Caco-2 (cell line): ENCODE results near the gene PPARA. TPM values are rescaled to one million over a fixed set of nuclear protein-coding genes. Genes with fewer than 3 reads are reported as not detected.

Experiments used
- BruUV-seq: library from RNA; stranded (reverse); fragments of 400-500 nt; replicated peaks from 2 replicates; lab custom pipeline; 2021; lab: Mats Ljungman, UMichigan
- CTCF ChIA-PET: fragments of 300-600 bp; sonication (Branson Sonifier 250); formaldehyde crosslinking; loops from one replicate; lab custom pipeline; 2022; ENCODE audit warnings: antibody characterized with exemption; lab: Charles Lee
- POLR2A ChIA-PET: fragments of 300-600 bp; sonication (Branson Sonifier 250); formaldehyde crosslinking; loops from one replicate; lab custom pipeline; 2022; ENCODE audit warnings: antibody characterized with exemption; lab: Charles Lee
- DNase-seq, 2 experiments: peaks; one replicate each; pipeline versions ENCODE4 v3.0.0 to v3.0.0-alpha.2; 2020 to 2022
- H3K27me3 ChIP-seq: replicated peaks from 2 replicates; pipeline ENCODE4 v1.6.0; 2011; ENCODE audit warnings: low read length; ENCODE audit not compliant: control insufficient read depth, insufficient read depth
- H3K36me3 ChIP-seq: 2 replicates; pipeline ENCODE4 v1.5.1; 2011; ENCODE audit warnings: low read length; ENCODE audit not compliant: control insufficient read depth, insufficient read depth
- H3K4me1 ChIP-seq: fragments of 250-450 bp; sonication (Bioruptor Pico); 2 replicates; pipeline ENCODE4 v1.5.1; 2020; ENCODE audit warnings: mild to moderate bottlenecking
- H3K4me3 ChIP-seq: 2 replicates; pipeline ENCODE4 v1.5.1; 2011; ENCODE audit warnings: low read depth, mild to moderate bottlenecking, control low read depth, low read length
- H3K9me3 ChIP-seq: fragments of 250-450 bp; sonication (Bioruptor Pico); 2 replicates; pipeline ENCODE4 v1.5.1; 2020; ENCODE audit warnings: mild to moderate bottlenecking, moderate library complexity
- H3K27ac Mint-ChIP-seq: one replicate; pipeline ENCODE4 v1.8.0; 2022; ENCODE audit warnings: mixed read lengths; ENCODE audit not compliant: unreplicated experiment
- H3K27me3 Mint-ChIP-seq: one replicate; pipeline ENCODE4 v1.8.0; 2022; ENCODE audit warnings: mixed read lengths; ENCODE audit not compliant: insufficient read depth, unreplicated experiment
- H3K36me3 Mint-ChIP-seq: one replicate; pipeline ENCODE4 v1.8.0; 2022; ENCODE audit warnings: mild to moderate bottlenecking, mixed read lengths; ENCODE audit not compliant: insufficient read depth, unreplicated experiment
- H3K4me1 Mint-ChIP-seq: one replicate; pipeline ENCODE4 v1.8.0; 2022; ENCODE audit warnings: low read depth, mixed read lengths; ENCODE audit not compliant: unreplicated experiment
- H3K4me3 Mint-ChIP-seq: one replicate; pipeline ENCODE4 v1.8.0; 2022; ENCODE audit warnings: mild to moderate bottlenecking, moderate library complexity, mixed read lengths; ENCODE audit not compliant: unreplicated experiment
- H3K9me3 Mint-ChIP-seq: one replicate; pipeline ENCODE4 v1.8.0; 2022; ENCODE audit warnings: mixed read lengths; ENCODE audit not compliant: unreplicated experiment
- CTCF ChIP-seq, 2 experiments: fragments of 200-600 bp in 1 of 2; IDR thresholded peaks; 1 replicate in 1 of 2; 2 replicates in 1 of 2; pipeline versions ENCODE4 v1.5.1 to v1.8.0; 2011 to 2022; ENCODE audit warnings: antibody characterized with exemption in 1 of 2, control low read depth in 1 of 2, inconsistent platforms in 1 of 2, low read depth in 1 of 2, low read length in 1 of 2, mild to moderate bottlenecking in 1 of 2, moderate library complexity in 1 of 2; ENCODE audit not compliant: insufficient read depth in 1 of 2, severe bottlenecking in 1 of 2, unreplicated experiment in 1 of 2
- intact Hi-C: fragments of 100-400 bp; cut with micrococcal nuclease; formaldehyde crosslinking; loops from one replicate; pipeline ENCODE4 v1.10.0; 2022; ENCODE audit not compliant: unreplicated experiment
- total RNA-seq: library from RNA; stranded (reverse); gene quantifications from 2 replicates; pipeline ENCODE4 v1.2.3, GENCODE V29; 2022

Gene PPARA
- total RNA-seq, 1 experiment from 2014 or later, result 13.4 TPM

- ChIA-PET POLR2A (no interaction called here), CTCF (no interaction called here)
- no peaks in the 10 kb centered on the region for H3K9me3 ChIP-seq
- DNase-seq, result no peak
- H3K4me3 ChIP-seq, result no peak overlapping the region
- TSS peak; percentile 30 for BruUV-seq
- Mint-ChIP-seq H3K9me3 (no peaks in the 10 kb centered on the region), H3K27ac (no peak overlapping the region), H3K4me3 (no peak overlapping the region), H3K27me3 (no peaks in the 10 kb centered on the region), H3K4me1 (no peaks in the 10 kb centered on the region), H3K36me3 (peaks cover 23% of the 10 kb centered on the region)
- H3K36me3 ChIP-seq, result no peaks in the 10 kb centered on the region
- no peak for TF ChIP-seq CTCF (IDR thresholded peaks at IDR 0.05; ENCODE audit: insufficient read depth in 1 of 2, low read depth in 1 of 2, low read length in 1 of 2, severe bottlenecking in 1 of 2, unreplicated experiment in 1 of 2)
- H3K4me1 ChIP-seq, result peaks cover 5% of the 10 kb centered on the region; the same call in 1 of the 2 replicates
- H3K27me3 ChIP-seq, result no peaks in the 10 kb centered on the region
- intact Hi-C loops, result no loop called here
These were observed 3.6 kb downstream of the PPARA start for GRCh38 chr22:46153930-46154329.

- H3K27me3 Mint-ChIP-seq, result no peaks in the 10 kb centered on the region
- H3K36me3 Mint-ChIP-seq, result peaks cover 14% of the 10 kb centered on the region
- no TSS peak for BruUV-seq
- intact Hi-C loops, result no loop called here
- Histone ChIP-seq H3K4me3 (no peak overlapping the region), H3K27me3 (no peaks in the 10 kb centered on the region), H3K9me3 (no peaks in the 10 kb centered on the region), H3K4me1 (0 out of 2 replicates have a peak, but pooled peaks cover 3% of the 10 kb centered on the region), H3K36me3 (no peaks in the 10 kb centered on the region; the same call in 1 of the 2 replicates)
- no peaks in the 10 kb centered on the region for H3K4me1 Mint-ChIP-seq
- ChIA-PET POLR2A (no interaction called here), CTCF (no interaction called here)
- no peak for TF ChIP-seq CTCF (IDR thresholded peaks at IDR 0.05; ENCODE audit: insufficient read depth in 1 of 2, low read depth in 1 of 2, low read length in 1 of 2, severe bottlenecking in 1 of 2, unreplicated experiment in 1 of 2)
- H3K9me3 Mint-ChIP-seq, result no peaks in the 10 kb centered on the region
- H3K4me3 Mint-ChIP-seq, result no peak overlapping the region
- no peak overlapping the region for H3K27ac Mint-ChIP-seq
- no peak for DNase-seq
These were observed 5.7 kb downstream of the PPARA start for GRCh38 chr22:46156031-46156430.

GRCh38 chr22:46158283-46158682 lies 8.0 kb downstream of the PPARA start:
- POLR2A ChIA-PET, result no interaction called here
- Mint-ChIP-seq H3K27ac (no peak overlapping the region), H3K4me3 (no peak overlapping the region), H3K9me3 (no peaks in the 10 kb centered on the region), H3K4me1 (no peaks in the 10 kb centered on the region), H3K27me3 (no peaks in the 10 kb centered on the region), H3K36me3 (peaks cover 6% of the 10 kb centered on the region)
- Histone ChIP-seq H3K36me3 (no peaks in the 10 kb centered on the region; the same call in 1 of the 2 replicates), H3K9me3 (no peaks in the 10 kb centered on the region), H3K27me3 (no peaks in the 10 kb centered on the region), H3K4me1 (peaks cover 16% of the 10 kb centered on the region), H3K4me3 (no peak overlapping the region)
- no peak for DNase-seq
- BruUV-seq, result no TSS peak
- no peak for TF ChIP-seq CTCF (IDR thresholded peaks at IDR 0.05; ENCODE audit: insufficient read depth in 1 of 2, low read depth in 1 of 2, low read length in 1 of 2, severe bottlenecking in 1 of 2, unreplicated experiment in 1 of 2)
- CTCF ChIA-PET, result no interaction called here
- intact Hi-C loops, result no loop called here
